NB4 (cell line): ENCODE data around the gene ARHGAP18.

Source experiments
- DNase-seq: peaks from one replicate; pipeline ENCODE4 v3.0.0; 2010; ENCODE audit warnings: low read depth
- H3K4me3 ChIP-seq: one replicate; pipeline ENCODE4 v1.5.1; 2011; ENCODE audit warnings: mild to moderate bottlenecking, low read depth, low read length, moderate library complexity
- CTCF ChIP-seq: IDR thresholded peaks from one replicate; pipeline ENCODE4 v1.5.1; 2012; ENCODE audit warnings: low read depth, low read length
- MAX ChIP-seq: IDR thresholded peaks from 2 replicates; pipeline ENCODE4 v1.6.1; 2011; ENCODE audit warnings: low read depth, low read length
- MYC ChIP-seq: IDR thresholded peaks from 2 replicates; pipeline ENCODE4 v1.6.1; 2011; ENCODE audit warnings: low read depth, low read length
- POLR2A ChIP-seq: IDR thresholded peaks from 2 replicates; pipeline ENCODE4 v1.6.1; 2011; ENCODE audit warnings: mild to moderate bottlenecking; ENCODE audit not compliant: insufficient read length; ENCODE audit errors: extremely low read depth

The ARHGAP18 gene

GRCh38 chr6:129749749-129750120 is 39.8 kb upstream of the ARHGAP18 start:
- DNase-seq, result peak; percentile 80
- TF ChIP-seq CTCF (no peak), POLR2A (no peak), MYC (no peak), MAX (no peak)
- no peak overlapping the region for H3K4me3 ChIP-seq

- no peak for DNase-seq
- H3K4me3 ChIP-seq, result no peak overlapping the region
- no peak for TF ChIP-seq MYC
- TF ChIP-seq POLR2A, result no peak
- TF ChIP-seq CTCF, result no peak
- TF ChIP-seq MAX, result no peak
Observed at GRCh38 chr6:129748901-129749748, 39.1 kb upstream of the ARHGAP18 start.

- TF ChIP-seq MAX, result no peak
- TF ChIP-seq CTCF, result no peak
- no peak for TF ChIP-seq MYC
- TF ChIP-seq POLR2A, result no peak
- no peak overlapping the region for H3K4me3 ChIP-seq
- no peak for DNase-seq
Observed at GRCh38 chr6:129748212-129748900, 38.4 kb upstream of the ARHGAP18 start.

- no peak for TF ChIP-seq CTCF
- TF ChIP-seq MAX, result no peak
- TF ChIP-seq POLR2A, result no peak
- TF ChIP-seq MYC, result no peak
- DNase-seq, result no peak
- no peak overlapping the region for H3K4me3 ChIP-seq
Observed at GRCh38 chr6:129747588-129748112, 37.7 kb upstream of the ARHGAP18 start.

- DNase-seq, result no peak
- no peak for TF ChIP-seq MAX
- no peak for TF ChIP-seq MYC
- TF ChIP-seq POLR2A, result no peak
- TF ChIP-seq CTCF, result no peak
Observed at GRCh38 chr6:129744880-129745237, 34.9 kb upstream of the ARHGAP18 start.

More at GRCh38 chr6:129744880-129745237, 34.9 kb upstream of the ARHGAP18 start:
- no peak overlapping the region for H3K4me3 ChIP-seq
